OCI-LY7 (cell line): ENCODE measurements around the gene PADI4.

ENCODE experiments used
- EZH2phosphoT487 ChIP-seq: fragments of 200-600 bp; sonication (generic); IDR thresholded peaks from 2 replicates; pipeline ENCODE4 v1.6.1; 2018; ENCODE audit warnings: low read depth, borderline replicate concordance, mild to moderate bottlenecking, mixed run types, antibody characterized with exemption, low read length, moderate library complexity, mixed read lengths
- TF ChIP-seq, protein P1 (sequence below): fragments of 200-600 bp; sonication (generic); conservative IDR thresholded peaks from 2 replicates; pipeline ENCODE4 v1.5.1; 2014; ENCODE audit warnings: mild to moderate bottlenecking, antibody characterized with exemption, low read length, moderate library complexity, mixed read lengths

DNA sequence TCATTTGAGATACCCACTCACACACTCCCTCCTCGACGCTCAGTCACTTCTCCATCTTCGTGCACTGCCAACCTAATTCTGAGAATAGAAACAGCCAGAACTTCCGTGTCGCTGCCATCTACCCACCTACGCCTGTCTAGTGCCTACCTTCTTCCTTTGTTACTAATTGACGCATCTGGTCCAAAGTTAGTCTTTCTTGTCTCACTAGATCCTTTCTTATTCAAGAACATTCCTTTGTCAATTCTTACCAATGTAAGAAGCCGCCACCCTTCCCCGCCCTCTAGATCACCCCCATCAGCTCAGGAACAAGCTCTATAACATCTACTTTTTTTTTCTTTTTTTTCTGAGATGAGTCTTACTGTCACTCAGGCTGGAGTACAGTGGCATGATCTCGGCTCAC lies 67.7 kb downstream of the PADI4 start:
- TF ChIP-seq, protein P1, sequence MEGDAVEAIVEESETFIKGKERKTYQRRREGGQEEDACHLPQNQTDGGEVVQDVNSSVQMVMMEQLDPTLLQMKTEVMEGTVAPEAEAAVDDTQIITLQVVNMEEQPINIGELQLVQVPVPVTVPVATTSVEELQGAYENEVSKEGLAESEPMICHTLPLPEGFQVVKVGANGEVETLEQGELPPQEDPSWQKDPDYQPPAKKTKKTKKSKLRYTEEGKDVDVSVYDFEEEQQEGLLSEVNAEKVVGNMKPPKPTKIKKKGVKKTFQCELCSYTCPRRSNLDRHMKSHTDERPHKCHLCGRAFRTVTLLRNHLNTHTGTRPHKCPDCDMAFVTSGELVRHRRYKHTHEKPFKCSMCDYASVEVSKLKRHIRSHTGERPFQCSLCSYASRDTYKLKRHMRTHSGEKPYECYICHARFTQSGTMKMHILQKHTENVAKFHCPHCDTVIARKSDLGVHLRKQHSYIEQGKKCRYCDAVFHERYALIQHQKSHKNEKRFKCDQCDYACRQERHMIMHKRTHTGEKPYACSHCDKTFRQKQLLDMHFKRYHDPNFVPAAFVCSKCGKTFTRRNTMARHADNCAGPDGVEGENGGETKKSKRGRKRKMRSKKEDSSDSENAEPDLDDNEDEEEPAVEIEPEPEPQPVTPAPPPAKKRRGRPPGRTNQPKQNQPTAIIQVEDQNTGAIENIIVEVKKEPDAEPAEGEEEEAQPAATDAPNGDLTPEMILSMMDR = no peak
- TF ChIP-seq EZH2phosphoT487 = no peak
